BE2C (cell line): ENCODE measurements around the gene VASH1.
"Not testable (repeated sequence)": the region's sequence is repeated elsewhere in the genome, so short reads cannot be mapped to it uniquely, and the experiment has no call there.

ENCODE experiments used
- DNase-seq: peaks from one replicate; pipeline ENCODE4 v3.0.0-alpha.2; 2020
- H3K27me3 ChIP-seq: fragments of 250-450 bp; sonication (Bioruptor Pico); 2 replicates; pipeline ENCODE4 v1.5.1; 2020; ENCODE audit warnings: mild to moderate bottlenecking
- H3K36me3 ChIP-seq: fragments of 250-450 bp; sonication (Bioruptor Pico); 2 replicates; pipeline ENCODE4 v1.5.1; 2020; ENCODE audit warnings: mild to moderate bottlenecking
- H3K4me1 ChIP-seq: fragments of 250-450 bp; sonication (Bioruptor Pico); 2 replicates; pipeline ENCODE4 v1.5.1; 2020
- H3K4me3 ChIP-seq: 2 replicates; pipeline ENCODE4 v1.5.1; 2011; ENCODE audit warnings: low read depth, low read length
- H3K9me3 ChIP-seq: fragments of 250-450 bp; sonication (Bioruptor Pico); 2 replicates; pipeline ENCODE4 v1.5.1; 2020
- CTCF ChIP-seq: IDR thresholded peaks from 2 replicates; pipeline ENCODE4 v1.5.1; 2012; ENCODE audit warnings: mild to moderate bottlenecking, low read depth, low read length

The VASH1 gene

GRCh38 chr14:76726551-76726970 lies 34.7 kb upstream of the VASH1 start:
- no peak for DNase-seq
- Histone ChIP-seq H3K4me1 (no peaks in the 10 kb centered on the region), H3K27me3 (no peaks in the 10 kb centered on the region), H3K36me3 (no peaks in the 10 kb centered on the region), H3K4me3 (no peak overlapping the region), H3K9me3 (no peaks in the 10 kb centered on the region)
- TF ChIP-seq CTCF = no peak

GRCh38 chr14:76727384-76727783 lies 33.9 kb upstream of the VASH1 start:
- Histone ChIP-seq H3K36me3 (no peaks in the 10 kb centered on the region), H3K4me1 (no peaks in the 10 kb centered on the region), H3K27me3 (no peaks in the 10 kb centered on the region), H3K4me3 (no peak overlapping the region), H3K9me3 (no peaks in the 10 kb centered on the region)
- DNase-seq = no peak
- TF ChIP-seq CTCF = no peak

- Histone ChIP-seq H3K4me1 (no peaks in the 10 kb centered on the region), H3K4me3 (no peak overlapping the region), H3K27me3 (no peaks in the 10 kb centered on the region), H3K36me3 (no peaks in the 10 kb centered on the region), H3K9me3 (no peaks in the 10 kb centered on the region)
- TF ChIP-seq CTCF = no peak
- DNase-seq = no peak
These were observed 33.4 kb upstream of the VASH1 start for GRCh38 chr14:76727901-76728300.

GRCh38 chr14:76729258-76729657 lies 32.0 kb upstream of the VASH1 start:
- Histone ChIP-seq H3K4me1 (no peaks in the 10 kb centered on the region), H3K27me3 (no peaks in the 10 kb centered on the region), H3K4me3 (no peak overlapping the region), H3K36me3 (no peaks in the 10 kb centered on the region), H3K9me3 (no peaks in the 10 kb centered on the region)
- DNase-seq = no peak
- no peak for TF ChIP-seq CTCF

- no peak overlapping the region for H3K4me3 ChIP-seq
- no peak for DNase-seq
- H3K36me3 ChIP-seq = no peaks in the 10 kb centered on the region
- no peaks in the 10 kb centered on the region for H3K27me3 ChIP-seq
- H3K4me1 ChIP-seq = no peaks in the 10 kb centered on the region
- no peaks in the 10 kb centered on the region for H3K9me3 ChIP-seq
- TF ChIP-seq CTCF = no peak
These were observed 31.2 kb upstream of the VASH1 start for GRCh38 chr14:76729953-76730505.

- H3K4me1 ChIP-seq, H3K9me3 ChIP-seq, H3K27me3 ChIP-seq, H3K4me3 ChIP-seq, DNase-seq, H3K36me3 ChIP-seq: not testable (repeated sequence)
These were observed 26.8 kb upstream of the VASH1 start for GRCh38 chr14:76734501-76734900.

GRCh38 chr14:76736514-76736913 lies 24.8 kb upstream of the VASH1 start:
- Histone ChIP-seq H3K4me1 (no peaks in the 10 kb centered on the region), H3K9me3 (no peaks in the 10 kb centered on the region), H3K27me3 (0 out of 2 replicates have a peak, but pooled peaks cover 3% of the 10 kb centered on the region), H3K36me3 (no peaks in the 10 kb centered on the region), H3K4me3 (no peak overlapping the region)
- no peak for TF ChIP-seq CTCF
- DNase-seq = no peak
